Suppressor macrophage treated with lipopolysaccharide for 1 hour (primary cell): Measurements from ENCODE around the gene WDR91.
"Not testable (repeated sequence)": the region's sequence is repeated elsewhere in the genome, so short reads cannot be mapped to it uniquely, and the experiment has no call there.

ENCODE experiments used
- DNase-seq, 3 donors: peaks; one replicate each; pipeline ENCODE4 v3.0.0-alpha.2; 2020 to 2022

Gene WDR91

GRCh38 chr7:135211179-135211945 is at the start of gene WDR91:
WDR91 (minus strand) TSS chr7:135211526; CDS start chr7:135211502, 24 bp downstream.
- peak; percentile 93 to 99 (median 97) for DNase-seq

- DNase-seq, result no peak
Observed at GRCh38 chr7:135260470-135260869, 49.1 kb upstream of the WDR91 start.

- no peak for DNase-seq
Observed at GRCh38 chr7:135259702-135260101, 48.4 kb upstream of the WDR91 start.

- DNase-seq, result no peak
Observed at GRCh38 chr7:135258585-135258984, 47.3 kb upstream of the WDR91 start.

GRCh38 chr7:135257790-135258189 is 46.5 kb upstream of the WDR91 start:
- no peak for DNase-seq

GRCh38 chr7:135253851-135254771 is 42.8 kb upstream of the WDR91 start:
- DNase-seq, result peak; percentile 86 to 93 (median 89)

- peak; percentile 53 to 61 (median 60) for DNase-seq
Observed at GRCh38 chr7:135251496-135252391, 40.4 kb upstream of the WDR91 start.

GRCh38 chr7:135248546-135248945 is 37.2 kb upstream of the WDR91 start:
- no peak for DNase-seq

- DNase-seq, result no peak
Observed at GRCh38 chr7:135247746-135248471, 36.6 kb upstream of the WDR91 start.

GRCh38 chr7:135246191-135246825 is 35.0 kb upstream of the WDR91 start:
- DNase-seq, result no peak

- no peak for DNase-seq
Observed at GRCh38 chr7:135245226-135246190, 34.2 kb upstream of the WDR91 start.

GRCh38 chr7:135242096-135242684 is 30.9 kb upstream of the WDR91 start:
- DNase-seq, result no peak

- no peak for DNase-seq
Observed at GRCh38 chr7:135240441-135240840, 29.1 kb upstream of the WDR91 start.

GRCh38 chr7:135239263-135239662 is 27.9 kb upstream of the WDR91 start:
- no peak for DNase-seq

- peak in 1 of 3 donors; percentile 26 for DNase-seq
Observed at GRCh38 chr7:135238112-135238744, 26.9 kb upstream of the WDR91 start.

GRCh38 chr7:135236727-135237126 is 25.4 kb upstream of the WDR91 start:
- peak; percentile 22 to 40 (median 40) for DNase-seq

- no peak for DNase-seq
Observed at GRCh38 chr7:135235841-135236240, 24.5 kb upstream of the WDR91 start.

- no peak for DNase-seq
Observed at GRCh38 chr7:135234727-135235126, 23.4 kb upstream of the WDR91 start.

- not testable (repeated sequence) for DNase-seq
Observed at GRCh38 chr7:135234095-135234494, 22.8 kb upstream of the WDR91 start.
